ENCODE results near the gene TBC1D7.
"Not testable (repeated sequence)": the region's sequence is repeated elsewhere in the genome, so short reads cannot be mapped to it uniquely, and the experiment has no call there.

The TBC1D7 gene

DNA sequence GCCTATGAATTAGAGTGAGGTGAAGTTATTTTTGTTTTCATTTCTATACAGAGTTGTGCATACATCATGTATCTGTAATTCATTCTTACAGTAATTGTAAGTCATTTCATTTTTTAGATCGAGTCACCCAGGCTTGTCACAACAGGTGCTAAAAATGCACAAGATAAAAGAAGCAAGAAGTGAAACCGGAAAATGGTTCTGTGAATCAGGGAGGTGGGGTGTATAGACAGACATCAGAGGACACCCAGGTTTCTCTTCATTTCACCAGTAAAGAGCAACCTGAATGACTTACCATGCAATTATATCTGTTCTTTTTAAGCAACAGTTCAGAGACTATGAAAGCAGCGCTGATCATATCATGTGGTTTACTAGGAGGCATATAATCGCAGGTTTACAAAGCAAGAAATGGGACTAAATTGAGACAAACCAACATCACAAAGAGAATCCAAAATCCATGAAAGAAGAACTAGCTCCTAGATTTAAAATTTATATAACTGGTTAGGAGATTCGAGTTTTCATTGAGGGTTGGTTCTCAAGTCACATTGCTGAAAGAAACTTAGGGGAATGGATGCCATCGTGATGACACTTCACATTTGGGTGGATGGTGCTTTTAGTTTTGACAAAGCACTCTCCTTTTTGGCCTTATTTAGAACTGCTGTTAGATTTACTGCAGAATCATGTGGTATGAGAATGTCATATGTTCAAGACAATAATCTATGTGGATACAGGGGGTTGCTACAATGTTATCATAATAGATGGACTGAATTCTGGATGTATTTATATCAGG lies 27.9 kb upstream of the TBC1D7 start:
- no peak for DNase-seq

DNA sequence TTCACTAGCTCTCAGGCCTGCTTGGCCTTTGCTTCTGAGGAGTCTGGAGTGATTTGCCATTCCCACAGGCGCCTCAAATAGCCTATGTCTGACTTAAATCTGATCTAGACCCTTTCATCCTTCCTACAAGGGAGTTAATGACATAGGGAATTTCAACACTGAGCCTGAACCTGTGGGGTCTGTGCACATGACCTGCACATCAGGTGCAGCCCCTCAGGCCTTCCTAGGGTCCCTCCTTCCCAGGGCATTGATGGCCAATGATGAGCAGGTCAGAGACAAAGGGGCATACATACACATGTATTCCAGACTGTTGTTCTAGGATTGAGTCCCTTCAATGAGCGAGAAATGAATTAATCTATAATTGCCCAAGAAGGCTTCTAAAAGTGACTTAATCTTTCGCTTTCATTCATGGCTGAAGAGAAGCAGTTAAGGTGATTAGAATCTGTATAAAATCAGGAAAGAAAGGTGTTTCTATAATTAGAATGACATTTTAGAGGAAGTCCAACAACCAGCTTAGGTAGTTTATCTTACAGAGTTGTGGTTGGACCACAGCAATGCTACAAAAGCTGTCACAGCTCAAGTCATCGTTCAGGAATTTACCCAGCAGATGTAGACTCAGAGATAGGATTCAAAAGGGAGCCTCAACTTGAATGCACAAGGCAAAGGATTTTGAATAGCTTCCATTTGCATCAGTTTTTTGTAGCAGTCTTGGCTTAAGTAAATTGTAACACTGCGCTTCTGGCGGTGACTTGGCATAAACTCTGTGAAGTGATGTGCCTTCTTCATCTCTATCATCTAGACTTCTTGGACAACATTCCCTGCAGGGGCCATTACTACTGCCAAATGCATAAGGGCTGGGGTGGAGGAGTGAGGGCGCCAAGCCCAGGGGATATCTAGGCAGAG lies 27.0 kb upstream of the TBC1D7 start:
- DNase-seq, result no peak

GRCh38 chr6:13354331-13355042 lies 26.1 kb upstream of the TBC1D7 start:
- no peak for DNase-seq

- DNase-seq, result no peak
These were observed 23.8 kb upstream of the TBC1D7 start for GRCh38 chr6:13352165-13352564.

GRCh38 chr6:13351271-13351670 lies 22.9 kb upstream of the TBC1D7 start:
- DNase-seq, result no peak

- no peak for DNase-seq
These were observed 21.6 kb upstream of the TBC1D7 start for GRCh38 chr6:13349811-13350506.

- DNase-seq, result no peak
These were observed 20.2 kb upstream of the TBC1D7 start for GRCh38 chr6:13348334-13349113.

DNA sequence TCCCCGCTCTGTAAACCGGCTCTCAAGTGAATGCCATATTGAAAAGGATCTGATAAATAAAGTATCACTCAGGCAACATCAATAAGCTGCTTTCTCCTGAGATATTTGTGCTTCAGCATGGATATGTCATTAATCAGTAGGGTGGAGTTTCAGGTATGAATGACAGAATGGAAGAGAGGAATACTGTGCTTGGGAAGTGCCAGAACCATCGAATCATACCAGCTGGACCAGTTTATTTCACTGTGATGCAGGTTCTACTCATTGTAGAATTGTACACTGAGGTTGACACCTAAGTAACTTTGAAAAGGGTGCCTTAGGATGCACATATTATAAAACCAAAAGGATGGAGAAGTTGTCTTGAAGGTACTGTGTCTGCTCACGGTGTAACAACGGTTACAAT lies 17.9 kb upstream of the TBC1D7 start:
- DNase-seq, result no peak

DNA sequence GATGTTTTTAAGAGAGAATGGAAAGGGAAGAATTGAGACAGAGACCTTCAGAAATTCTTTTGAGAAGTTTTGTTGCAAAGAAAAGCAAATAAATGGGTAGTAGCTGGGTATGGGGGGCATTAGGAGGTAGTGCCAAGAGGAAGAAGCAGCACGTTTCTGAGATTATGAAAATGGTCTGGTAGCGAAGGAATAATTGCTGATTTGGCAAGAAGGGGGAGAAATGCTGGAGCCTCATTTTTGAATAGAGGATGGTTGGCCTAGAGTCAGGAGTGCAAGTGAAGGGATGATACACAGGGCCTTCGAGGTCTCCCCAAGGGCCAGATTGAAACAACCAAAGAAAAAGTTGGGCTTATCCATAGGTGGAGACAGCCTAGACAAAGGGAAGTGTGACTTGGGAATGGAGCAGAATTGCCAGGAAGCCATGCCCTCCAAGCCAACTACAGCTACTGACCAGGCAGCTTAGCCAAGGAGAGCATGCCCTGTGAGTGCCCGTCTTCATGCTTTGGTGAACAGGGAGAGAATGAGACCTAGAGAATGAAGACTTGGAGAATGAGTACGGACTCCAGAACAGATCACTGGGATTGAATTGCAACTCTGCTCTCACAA lies 14.2 kb upstream of the TBC1D7 start:
- DNase-seq, result no peak

DNA sequence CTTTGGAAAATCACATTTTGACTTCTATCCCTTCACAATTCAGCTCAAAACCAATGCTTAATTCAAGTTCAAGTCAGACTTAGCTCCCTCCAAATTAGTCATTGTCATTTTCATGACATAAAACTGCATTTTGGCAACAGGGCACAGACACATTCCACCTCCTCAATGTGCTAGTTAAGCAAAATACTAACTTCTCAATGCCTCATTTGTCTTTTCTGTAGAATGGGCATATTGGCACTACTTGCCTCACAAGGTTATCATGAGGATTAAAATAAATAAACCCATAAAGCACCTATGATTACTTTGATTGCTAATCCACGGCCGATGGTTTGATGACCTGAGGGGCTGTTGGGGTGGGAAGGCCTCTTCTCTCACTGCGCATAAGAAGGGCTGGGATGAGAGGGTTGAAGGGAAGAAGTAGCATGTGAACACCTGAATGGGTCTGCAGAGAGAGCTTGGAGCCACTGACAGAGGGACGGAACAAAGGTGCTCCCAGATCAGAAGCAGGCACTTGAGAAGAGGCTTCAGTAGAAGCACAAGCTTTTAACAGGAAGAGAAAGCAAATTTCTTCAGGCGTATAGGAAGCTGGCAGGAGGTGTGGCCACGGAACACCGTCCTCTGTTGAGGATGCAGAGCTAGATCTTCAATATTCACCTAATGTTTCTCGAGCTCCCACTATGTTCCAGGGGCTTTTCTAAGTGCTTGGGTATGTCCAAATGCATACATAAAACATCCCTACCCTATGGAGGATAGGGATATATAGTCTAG lies 11.7 kb upstream of the TBC1D7 start:
- no peak for DNase-seq

- no peak for DNase-seq
These were observed 9.7 kb upstream of the TBC1D7 start for GRCh38 chr6:13338038-13338437.

- DNase-seq, result peak; percentile 58
These were observed 8.2 kb upstream of the TBC1D7 start for GRCh38 chr6:13336553-13336952.

DNA sequence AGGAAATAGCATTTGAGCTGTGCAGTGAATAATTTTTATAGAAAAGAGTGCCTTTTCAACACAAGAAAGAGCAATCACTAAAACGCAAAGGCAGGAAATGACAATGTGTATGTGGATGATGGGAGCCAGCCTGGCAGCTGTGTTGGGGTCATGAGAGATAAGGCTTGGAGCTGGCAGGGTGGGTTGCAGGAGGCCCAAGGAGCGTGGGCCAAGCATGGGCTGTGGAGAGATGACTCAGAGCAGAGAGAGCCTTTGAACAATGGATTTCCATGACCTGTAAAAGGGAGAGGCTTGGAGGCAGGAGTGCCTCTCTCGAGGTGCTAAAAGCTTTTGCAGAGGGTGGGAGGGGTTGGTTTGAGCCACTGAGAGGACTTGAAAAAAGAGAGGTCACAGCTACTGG lies 6.6 kb upstream of the TBC1D7 start:
- DNase-seq, result no peak

DNA sequence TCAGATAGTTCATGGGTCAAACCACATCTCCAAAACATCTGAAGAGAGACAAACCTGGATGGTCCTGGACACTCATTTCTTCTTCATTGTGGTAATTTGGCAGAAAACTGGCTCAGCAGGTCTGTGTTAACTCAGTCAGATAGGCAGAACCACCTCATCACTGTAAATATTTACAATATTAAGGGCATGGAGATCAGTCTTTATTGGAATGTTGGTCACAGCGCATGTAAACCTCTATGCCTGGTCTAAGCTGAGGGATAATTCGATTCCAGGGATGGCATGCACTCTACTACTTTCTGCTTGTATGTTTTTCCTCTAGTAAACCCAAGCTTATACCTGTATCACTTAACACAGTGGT lies 4.0 kb upstream of the TBC1D7 start:
- DNase-seq, result no peak

GRCh38 chr6:13331516-13332348 lies 3.4 kb upstream of the TBC1D7 start:
- no peak for DNase-seq

DNA sequence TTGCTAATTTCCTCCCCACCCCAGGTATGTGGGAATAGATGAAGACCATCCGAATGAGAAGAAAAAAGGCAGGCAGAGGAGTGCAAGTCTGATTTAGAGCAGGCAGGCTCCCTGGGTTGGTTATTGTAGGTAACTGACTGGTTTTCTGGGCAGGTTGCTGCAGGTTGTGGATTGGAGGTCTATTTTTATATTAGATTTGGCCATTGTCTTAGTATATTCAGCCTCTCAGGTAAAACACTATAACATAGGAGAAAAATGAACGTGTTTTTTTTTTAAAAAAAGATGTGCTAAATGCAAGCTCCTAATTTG lies 492 bp upstream of the TBC1D7 start:
- no peak for DNase-seq

DNA sequence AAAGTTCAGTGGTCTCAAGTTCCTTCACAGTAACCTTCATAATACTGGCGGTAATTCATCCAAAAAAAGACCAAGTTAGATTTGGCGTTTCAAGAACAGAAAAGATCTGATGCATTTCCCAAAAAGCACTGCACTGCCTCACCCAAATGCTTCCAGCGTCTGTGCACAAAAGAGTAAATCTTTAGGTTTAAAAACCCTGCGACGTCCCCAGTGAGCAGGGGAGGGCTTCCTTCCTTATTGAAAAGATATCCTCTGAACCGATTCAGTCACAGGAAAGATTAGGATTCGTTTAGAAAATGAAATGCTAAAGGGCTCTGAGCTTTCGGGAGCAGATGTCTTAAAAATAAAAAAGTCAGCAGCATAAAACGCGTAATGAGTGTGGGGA lies 654 bp downstream of the TBC1D7 start:
- DNase-seq, result no peak

DNA sequence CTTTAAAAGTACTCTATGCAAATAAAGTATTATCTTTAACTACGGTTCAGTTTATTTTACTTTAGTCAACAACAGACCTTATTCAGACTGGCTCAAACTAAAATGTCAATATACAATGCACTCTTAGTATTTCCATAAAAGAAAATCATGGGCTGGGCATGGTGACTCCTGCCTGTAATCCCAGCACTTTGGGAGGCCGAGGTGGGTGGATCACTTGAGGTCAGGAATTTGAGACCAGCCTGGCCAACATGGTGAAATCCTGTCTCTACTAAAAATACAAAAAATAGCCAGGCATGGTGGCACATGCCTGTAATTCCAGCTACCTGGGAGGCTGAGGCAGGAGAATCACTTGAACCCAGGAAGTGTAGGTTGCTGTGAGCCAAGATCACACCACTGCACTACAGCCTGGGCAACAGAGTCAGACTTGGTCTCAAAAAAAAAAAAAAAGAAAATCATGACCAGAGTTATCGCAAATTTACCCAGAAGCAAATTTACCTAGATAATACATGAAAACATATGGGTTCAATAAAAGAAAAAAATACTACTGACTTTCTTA lies 2.2 kb downstream of the TBC1D7 start:
- DNase-seq, result not testable (repeated sequence)

DNA sequence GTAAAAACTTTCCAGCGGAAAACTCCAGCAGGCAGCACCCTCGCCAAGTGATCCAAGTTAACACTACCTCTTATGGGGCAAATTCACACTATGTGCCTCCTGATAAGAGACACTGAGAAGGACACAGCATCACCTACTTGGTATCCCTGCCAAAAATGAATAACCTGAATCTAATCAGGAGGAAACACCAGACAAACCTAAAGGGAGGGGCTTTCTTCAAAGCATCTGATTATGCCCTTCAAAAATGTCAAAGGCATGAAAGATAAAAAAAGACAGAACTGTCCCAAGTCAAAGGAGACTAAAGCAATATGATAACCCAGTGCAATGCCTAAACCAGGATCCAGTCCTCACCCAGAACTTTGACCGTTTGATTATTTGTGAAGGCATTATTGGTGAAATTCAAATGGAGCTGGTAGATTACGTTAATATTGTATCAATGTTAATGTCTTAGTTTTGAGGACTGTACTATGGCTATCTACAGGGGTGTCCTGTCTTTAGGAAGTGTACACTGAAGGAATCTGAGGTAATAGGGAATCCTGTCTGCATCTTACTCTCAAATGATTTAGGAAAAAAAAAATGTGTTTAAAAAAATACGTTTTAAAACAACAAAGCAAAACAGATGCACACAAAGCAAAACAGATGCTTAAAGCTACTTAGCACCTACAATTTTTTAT lies 8.3 kb downstream of the TBC1D7 start:
- DNase-seq, result no peak

Data from effector CD8-positive, alpha-beta T cell (primary cell).